Fibroblast of skin of right quadriceps (primary cell): ENCODE data around the gene FAM193B.
"Not testable (repeated sequence)": the region's sequence is repeated elsewhere in the genome, so short reads cannot be mapped to it uniquely, and the experiment has no call there.

Experiments used
- DNase-seq: peaks from one replicate; pipeline ENCODE4 v3.0.0-alpha.2; 2013

FAM193B gene

DNA sequence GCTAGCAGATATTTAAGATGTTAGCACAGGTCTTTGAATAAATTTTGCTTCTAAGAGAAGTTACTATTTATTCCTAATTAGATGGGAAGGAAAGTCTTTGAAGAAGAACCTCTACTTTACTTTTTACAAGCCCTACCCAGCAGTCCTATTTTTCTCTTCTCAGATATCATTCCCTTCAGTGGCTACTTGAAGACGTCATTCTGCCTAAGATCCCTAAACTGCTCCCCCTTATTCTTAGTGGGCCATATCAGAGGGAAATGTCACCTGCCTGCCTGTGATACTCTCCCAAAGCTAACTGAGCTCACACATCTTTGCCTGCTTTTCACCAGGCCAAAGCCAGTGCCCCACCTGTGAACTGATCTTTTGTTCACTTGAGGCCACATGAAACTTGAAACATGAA lies 21.1 kb upstream of the FAM193B start:
- no peak for DNase-seq

DNA sequence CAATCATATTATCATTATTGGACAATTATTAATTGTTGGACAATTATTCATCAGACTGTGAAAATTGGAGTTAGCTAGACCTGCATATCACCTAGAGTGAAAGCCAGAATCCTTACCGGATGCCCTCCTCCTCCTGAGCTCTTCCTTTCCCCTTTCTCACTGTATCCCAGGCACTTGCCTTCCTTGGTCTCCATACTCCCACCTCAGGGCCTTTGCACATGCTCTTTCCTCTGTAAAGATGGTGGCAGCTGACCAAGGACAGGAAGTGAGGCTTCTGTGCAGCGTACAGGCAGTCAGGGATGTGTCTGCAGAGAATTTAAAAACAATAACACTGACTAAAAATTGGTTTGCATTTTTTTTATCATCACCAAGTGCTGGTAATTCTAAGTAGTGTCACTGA lies 15.5 kb upstream of the FAM193B start:
- no peak for DNase-seq

GRCh38 chr5:177568326-177568725 lies 14.0 kb upstream of the FAM193B start:
- DNase-seq, result no peak

- no peak for DNase-seq
Observed at GRCh38 chr5:177565046-177565445, 10.7 kb upstream of the FAM193B start.

DNA sequence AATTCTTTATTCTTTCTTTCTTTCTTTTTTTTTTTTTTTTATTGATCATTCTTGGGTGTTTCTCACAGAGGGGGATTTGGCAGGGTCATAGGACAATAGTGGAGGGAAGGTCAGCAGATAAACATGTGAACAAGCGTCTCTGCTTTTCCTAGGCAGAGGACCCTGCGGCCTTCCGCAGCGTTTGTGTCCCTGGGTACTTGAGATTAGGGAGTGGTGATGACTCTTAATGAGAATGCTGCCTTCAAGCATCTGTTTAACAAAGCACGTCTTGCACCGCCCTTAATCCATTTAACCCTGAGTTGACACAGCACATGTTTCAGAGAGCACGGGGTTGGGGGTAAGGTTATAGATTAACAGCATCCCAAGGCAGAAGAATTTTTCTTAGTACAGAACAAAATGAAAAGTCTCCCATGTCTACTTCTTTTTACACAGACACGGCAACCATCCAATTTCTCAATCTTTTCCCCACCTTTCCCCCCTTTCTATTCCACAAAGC lies 5.1 kb upstream of the FAM193B start:
- not testable (repeated sequence) for DNase-seq

DNA sequence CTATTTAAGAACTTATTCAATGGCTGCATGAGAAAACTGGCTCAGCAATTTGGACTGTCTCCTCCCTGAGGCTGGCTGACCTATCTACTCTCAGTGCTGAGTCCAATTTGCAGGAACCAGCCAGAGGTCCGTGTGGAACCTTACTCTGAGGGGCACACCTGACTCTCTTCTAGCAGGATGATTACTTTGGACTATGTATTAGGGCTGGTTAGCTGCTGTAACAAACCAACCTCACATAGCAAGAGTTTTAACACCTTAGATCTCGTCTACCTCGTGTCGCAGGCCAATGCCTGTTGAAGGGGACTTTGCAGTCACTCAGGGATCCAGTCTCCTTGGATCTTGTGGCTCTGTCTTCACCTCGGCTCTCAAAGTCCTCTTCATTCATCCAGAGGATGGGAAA lies 3.4 kb upstream of the FAM193B start:
- DNase-seq, result no peak

- peak; percentile 45 for DNase-seq
Observed at GRCh38 chr5:177557041-177557647, 2.8 kb upstream of the FAM193B start.

- DNase-seq, result no peak
Observed at GRCh38 chr5:177555665-177556064, 1.3 kb upstream of the FAM193B start.

GRCh38 chr5:177555228-177555627 lies 865 bp upstream of the FAM193B start:
- DNase-seq, result no peak

DNA sequence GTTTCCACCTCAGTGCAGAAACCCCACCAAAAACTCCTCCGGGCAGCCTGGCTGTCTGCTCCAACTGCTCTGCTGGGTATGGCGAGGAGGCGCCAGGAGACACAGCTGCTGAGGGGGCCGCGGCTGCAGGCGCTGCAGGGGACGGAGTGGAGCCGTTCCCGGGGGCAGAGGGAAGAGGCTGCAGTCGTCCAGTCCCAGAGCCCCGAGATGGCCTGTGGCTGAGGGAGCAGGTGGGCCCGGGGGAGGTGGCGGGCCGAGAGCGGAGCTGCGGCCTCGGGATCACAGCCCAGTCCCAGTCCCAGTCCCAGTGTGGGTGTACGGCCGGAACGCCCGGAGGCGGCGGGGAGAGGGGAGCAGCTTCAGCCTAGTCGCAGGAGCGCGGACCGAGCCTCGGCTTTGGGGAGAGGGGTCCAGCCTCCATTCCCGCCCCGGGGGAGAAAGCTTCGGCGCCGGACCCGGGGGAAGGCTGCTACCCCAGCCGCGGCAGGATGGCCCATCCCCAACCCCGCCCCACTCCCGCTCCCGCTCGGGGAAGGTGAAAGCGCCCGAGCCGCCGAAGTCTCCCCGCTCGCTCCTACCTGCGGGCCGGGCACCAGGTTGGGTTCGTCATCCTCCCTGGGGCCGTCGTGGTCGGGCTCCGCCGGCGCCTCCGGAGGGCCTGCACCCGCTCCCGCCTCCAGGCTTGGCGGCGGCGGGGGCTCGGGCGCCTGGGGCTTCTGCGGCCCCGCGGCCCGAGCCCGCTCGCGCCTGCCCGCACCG lies 513 bp downstream of the FAM193B start:
- no peak for DNase-seq

DNA sequence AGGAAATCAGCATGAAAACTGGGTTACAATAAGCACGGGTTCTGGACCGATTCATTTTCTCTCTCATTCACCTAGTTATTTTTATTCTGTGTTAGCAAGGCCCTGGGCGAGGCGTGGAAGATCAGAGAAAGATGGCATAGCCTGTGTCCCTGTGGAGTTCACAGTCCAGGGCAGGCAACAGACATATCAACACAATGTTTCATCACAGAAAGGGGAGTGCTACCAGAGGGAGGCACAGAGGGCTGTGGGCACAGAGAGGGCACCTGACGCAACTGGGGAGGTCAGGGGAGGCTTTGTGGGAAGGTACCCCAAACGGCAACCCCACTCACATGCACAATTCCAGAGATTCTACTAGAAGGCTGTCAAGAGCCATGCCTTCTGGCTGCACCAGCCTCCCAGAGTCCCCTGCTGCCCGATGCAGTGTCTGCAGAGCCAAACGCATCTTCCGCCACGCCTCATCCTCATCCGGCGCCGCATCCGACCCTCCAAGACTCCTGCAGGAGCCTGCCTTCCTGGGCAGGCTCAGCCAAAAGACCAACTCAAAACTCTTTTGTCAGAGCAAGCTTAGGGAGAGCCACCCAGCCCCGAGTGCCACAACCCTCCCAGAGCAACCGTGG lies 1.4 kb downstream of the FAM193B start:
- DNase-seq, result no peak

GRCh38 chr5:177550122-177550521 lies 4.2 kb downstream of the FAM193B start:
- no peak for DNase-seq

DNA sequence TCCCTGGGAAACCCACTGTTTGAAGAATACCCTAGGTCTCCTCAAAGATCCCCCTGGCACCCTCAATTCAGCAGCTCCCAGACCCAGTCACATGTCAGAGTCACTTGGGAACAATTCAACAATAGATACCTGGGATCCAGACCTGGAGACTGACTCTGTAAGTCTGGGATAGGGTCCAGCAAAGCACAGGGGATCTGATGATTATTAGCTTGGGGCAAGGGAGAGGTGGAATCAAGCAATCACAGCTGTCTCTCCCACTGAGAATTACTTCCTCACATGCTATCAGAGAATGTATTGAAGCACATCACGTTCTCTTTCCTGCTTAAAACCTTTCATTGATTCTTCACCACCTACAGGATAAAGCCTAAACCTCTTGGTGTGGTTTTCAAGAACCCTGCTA lies 5.9 kb downstream of the FAM193B start:
- DNase-seq, result no peak

DNA sequence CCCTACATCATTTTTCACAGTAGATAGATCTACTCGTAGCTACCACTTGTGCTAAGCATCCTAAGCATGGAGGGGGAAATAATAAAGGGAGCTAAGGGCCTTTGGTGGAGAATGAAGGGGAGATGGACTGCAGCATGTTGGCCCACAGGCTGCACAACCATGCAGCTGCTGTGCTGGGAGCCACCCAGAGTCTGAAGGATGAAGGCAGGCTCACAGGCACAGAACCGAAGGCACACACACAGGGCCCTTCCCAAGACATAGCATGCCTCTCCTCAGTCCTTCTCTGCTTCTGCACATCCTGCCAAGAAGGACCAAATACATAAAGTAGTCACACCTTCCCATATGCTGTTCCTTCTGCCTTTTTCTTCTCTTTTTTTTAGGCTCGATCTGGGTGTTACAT lies 6.6 kb downstream of the FAM193B start:
- no peak for DNase-seq

DNA sequence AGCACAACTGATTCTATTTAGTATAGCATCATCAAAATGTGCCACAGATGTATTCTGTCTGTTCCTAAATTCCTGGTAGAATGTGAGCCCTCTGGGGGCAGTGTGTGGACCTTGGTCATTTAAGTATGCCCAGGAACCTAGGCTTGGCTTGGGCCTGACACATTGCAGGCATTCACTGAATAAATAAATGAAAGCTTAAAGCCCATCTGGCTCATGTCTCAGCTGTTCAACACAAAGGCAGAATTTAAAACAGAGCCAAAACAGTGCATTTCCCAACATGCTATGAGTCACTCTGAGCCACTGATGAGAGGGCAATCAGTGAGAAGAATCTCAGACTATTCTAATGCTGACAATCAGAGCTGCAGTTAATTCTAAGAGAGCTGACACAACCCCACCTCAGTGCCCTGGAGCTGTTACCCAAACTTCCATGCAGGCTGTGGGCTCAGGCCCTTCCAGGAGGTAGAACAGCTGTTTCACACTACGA lies 8.1 kb downstream of the FAM193B start:
- DNase-seq, result peak; percentile 98

DNA sequence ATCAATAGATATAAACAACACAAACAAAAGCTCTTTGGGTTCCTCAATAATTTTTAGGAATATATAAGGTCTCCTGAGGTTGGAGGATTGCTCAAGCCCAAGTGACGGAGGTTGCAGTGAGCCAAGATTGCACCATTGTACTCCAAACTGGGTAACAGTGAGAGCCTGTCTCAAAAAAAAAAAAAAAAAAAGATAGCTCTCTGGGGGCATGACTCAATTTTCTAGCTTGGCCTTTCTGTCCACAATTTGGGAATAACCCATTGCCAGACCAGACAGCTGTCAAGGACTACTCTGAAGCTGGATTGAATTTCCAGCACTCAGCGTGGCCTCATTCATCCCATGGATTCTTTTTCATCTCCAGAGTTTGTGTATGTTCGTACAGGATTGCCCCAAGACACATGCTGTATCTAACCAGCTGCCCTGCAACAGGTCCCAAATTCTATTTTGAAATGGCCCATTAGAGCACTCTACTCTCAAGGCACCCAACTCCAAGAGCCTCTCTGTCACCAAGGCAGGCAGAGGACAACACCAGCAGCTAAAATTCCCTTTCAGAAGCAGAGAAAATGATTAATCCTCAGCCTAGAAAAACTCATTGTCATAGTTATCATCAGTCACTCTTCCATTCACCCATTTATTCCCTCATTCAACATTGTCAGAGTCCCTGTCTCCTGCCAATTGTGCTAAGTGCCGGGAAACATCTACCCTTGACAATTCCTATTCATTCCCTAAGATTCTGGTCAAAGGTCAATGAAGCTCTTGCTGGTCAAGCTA lies 8.7 kb downstream of the FAM193B start:
- DNase-seq, result peak; percentile 90

- no peak for DNase-seq
Observed at GRCh38 chr5:177542816-177543465, 11.4 kb downstream of the FAM193B start.

DNA sequence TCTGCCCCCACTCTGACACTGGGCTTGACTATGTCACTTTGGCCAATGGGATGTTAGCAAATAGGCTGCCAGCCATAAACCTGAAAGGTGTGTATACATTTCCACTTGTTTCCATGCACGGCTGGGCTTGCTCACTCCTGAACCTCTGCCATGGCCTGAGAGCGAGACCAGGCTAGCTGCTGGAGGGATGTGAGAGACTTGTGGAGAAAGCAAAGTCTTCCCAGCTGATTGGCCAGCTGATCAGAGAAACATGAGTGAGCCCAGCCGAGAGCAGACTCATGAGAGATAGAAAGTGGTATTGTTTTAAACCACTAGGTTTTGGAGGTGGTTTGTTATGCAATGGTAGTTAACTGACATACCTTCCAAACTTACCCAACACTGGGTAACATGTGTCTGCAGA lies 13.9 kb downstream of the FAM193B start:
- no peak for DNase-seq

DNA sequence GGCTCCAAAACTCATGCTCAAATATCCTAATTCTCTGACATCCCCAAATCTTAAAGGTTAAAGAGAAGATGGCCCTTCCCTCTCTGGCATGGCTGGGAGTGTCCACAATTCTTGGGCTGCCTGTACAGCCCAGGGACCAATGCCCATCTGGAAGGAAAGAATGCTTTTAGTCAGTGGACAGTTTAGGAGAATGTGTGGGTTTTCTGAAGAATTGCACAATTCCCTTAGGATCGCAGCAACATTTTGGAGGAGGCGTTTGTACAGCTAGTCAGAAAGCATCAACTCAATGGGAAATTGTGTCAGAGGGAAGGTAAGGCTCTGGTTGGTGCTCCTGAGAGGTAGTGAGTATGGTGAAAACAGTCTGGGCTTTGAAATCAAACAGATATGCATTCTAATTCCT lies 15.0 kb downstream of the FAM193B start:
- DNase-seq, result peak; percentile 79

GRCh38 chr5:177538876-177539275 lies 15.5 kb downstream of the FAM193B start:
- DNase-seq, result no peak

DNA sequence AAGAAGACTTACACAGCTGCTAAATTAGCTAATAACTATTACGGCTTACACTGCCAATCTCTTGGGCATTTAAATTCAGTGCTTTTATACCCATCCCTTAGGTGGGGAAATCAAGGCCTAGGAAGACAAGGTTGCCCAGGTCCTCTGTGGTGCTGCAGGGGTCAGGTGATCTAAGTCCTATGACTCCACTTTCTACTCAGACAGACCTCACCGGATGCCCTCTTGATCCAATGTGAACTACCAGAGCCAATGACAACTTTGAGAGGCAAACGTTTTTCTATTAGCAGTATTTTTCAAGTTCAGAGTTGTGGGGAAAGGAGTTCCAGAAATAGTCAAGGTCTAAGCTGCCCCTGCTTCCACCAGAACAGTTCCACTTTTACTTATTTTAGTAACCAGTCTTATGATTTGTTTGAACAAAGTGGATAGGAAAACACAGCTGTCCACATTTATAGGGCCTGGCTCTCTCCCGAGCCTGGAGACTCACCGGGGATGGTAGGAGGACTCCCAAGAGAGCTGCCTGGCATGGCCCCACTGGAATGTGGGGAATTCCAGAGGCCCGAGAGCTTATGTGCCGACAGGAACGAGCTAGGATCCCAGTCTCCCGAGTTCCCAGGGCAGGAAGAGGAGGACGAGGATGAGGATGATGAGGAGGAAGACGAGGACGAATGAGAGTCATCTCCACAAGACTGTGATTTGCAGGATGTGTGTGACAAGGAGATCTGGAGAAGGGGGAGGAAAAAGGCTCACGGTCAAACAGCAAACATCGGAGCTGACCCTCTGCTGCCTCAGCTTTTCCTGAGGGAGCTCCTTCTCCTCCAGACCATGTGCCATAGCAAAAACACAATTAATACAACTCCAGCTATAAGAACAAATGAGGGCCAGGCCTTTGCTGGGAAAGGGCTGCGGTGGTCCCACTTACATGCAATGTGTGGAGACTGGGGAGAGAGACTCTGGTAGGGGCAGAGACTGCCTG lies 16.7 kb downstream of the FAM193B start:
- peak; percentile 79 for DNase-seq
